ENCODE data around the gene SLC34A3. TPM values are rescaled to one million over a fixed set of nuclear protein-coding genes. Genes with fewer than 3 reads are reported as not detected.

The SLC34A3 gene
- total and polyA plus RNA-seq, 2 donors (not counting 1 experiment from before 2014, with no cell fraction given), result not detected

GRCh38 chr9:137223078-137223970 lies 7.4 kb upstream of the SLC34A3 start:
- H2AFZ ChIP-seq (ENCODE audit: insufficient read depth, low read depth, low read length, poor library complexity, severe bottlenecking), result peak overlapping the region; percentile 96
- peak overlapping the region; percentile 36 to 77 (median 71) for H3K4me3 ChIP-seq (ENCODE audit: control extremely low read depth in 1 of 5, extremely low read depth in 1 of 5, insufficient read depth in 1 of 5, low read depth in 2 of 5, low read length in 4 of 5)
- Mint-ChIP-seq H3K4me1 (peaks cover 16% of the 10 kb centered on the region), H3K4me3 (peak overlapping the region; percentile 86), H3K27me3 (peaks cover 4% of the 10 kb centered on the region), H3K27ac (peak overlapping the region; percentile 82), H3K9me3 (ENCODE audit: insufficient read depth) (no peaks in the 10 kb centered on the region)
- ChIA-PET CTCF (interaction anchor here (0.5 to 7.0 kb wide), 12 partner anchors 15 to 194 kb away, joined by 3 to 76 read pairs (median 4); partner anchors contain the start of genes ANAPC2, NDOR1, SSNA1 and TMEM203), POLR2A (interaction anchor here (0.5 to 3.1 kb wide), 15 partner anchors 9 to 465 kb away, joined by 3 to 15 read pairs (median 5); partner anchors contain the start of genes ANAPC2, LCN8, NDOR1 and SSNA1)
- no peaks in the 10 kb centered on the region for H3K36me3 ChIP-seq (replicated peaks in 1 of 2; ENCODE audit: control extremely low read depth in 1 of 2, control insufficient read depth in 1 of 2, extremely low read depth in 1 of 2, insufficient read depth in 2 of 2, low read length in 1 of 2)
- peak overlapping the region; percentile 79 to 91 for H3K27ac ChIP-seq (ENCODE audit: low read length in 2 of 2)
- 1% methylated on average over 63 of the region's 63 CpGs for WGBS (ENCODE audit: insufficient coverage)
- H3K27me3 ChIP-seq (replicated peaks in 1 of 4; ENCODE audit: control extremely low read depth in 1 of 4, control insufficient read depth in 3 of 4, insufficient read depth in 4 of 4, low read length in 3 of 4), result peaks cover 0 to 12% (median 0%) of the 10 kb centered on the region in 4 experiments
- TF ChIP-seq, protein P1, sequence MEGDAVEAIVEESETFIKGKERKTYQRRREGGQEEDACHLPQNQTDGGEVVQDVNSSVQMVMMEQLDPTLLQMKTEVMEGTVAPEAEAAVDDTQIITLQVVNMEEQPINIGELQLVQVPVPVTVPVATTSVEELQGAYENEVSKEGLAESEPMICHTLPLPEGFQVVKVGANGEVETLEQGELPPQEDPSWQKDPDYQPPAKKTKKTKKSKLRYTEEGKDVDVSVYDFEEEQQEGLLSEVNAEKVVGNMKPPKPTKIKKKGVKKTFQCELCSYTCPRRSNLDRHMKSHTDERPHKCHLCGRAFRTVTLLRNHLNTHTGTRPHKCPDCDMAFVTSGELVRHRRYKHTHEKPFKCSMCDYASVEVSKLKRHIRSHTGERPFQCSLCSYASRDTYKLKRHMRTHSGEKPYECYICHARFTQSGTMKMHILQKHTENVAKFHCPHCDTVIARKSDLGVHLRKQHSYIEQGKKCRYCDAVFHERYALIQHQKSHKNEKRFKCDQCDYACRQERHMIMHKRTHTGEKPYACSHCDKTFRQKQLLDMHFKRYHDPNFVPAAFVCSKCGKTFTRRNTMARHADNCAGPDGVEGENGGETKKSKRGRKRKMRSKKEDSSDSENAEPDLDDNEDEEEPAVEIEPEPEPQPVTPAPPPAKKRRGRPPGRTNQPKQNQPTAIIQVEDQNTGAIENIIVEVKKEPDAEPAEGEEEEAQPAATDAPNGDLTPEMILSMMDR (IDR thresholded peaks at IDR 0.05), result no peak
- no peak for TF ChIP-seq EZH2 (IDR thresholded peaks at IDR 0.05; ENCODE audit: borderline replicate concordance, insufficient read depth, low read depth, low read length, poor library complexity, severe bottlenecking)
- peak; percentile 92 for ATAC-seq (ENCODE audit: low read depth)
- H4K20me1 ChIP-seq (ENCODE audit: control insufficient read depth, insufficient read depth, low read length, poor library complexity, severe bottlenecking), result no peaks in the 10 kb centered on the region
- no peaks in the 10 kb centered on the region for H3K79me2 ChIP-seq (ENCODE audit: control insufficient read depth, insufficient read depth, low read length)
- peak; percentile 99 for DNase-seq
- peak overlapping the region; percentile 95 for H3K4me2 ChIP-seq (replicated peaks; ENCODE audit: low read depth, low read length, poor library complexity, severe bottlenecking)
- peak overlapping the region; percentile 75 for H3K9ac ChIP-seq (ENCODE audit: low read length)
- intact Hi-C loops (cut with micrococcal nuclease), result loop anchor here (1.0 to 5.0 kb wide), 7 partner anchors 13 to 384 kb away; partner anchors contain the start of genes ARRDC1, NDOR1, TMEM203 and TPRN
- peaks cover 13 to 32% of the 10 kb centered on the region in 2 donors for H3K4me1 ChIP-seq (ENCODE audit: control insufficient read depth in 2 of 2, insufficient read depth in 2 of 2, low read length in 2 of 2)
- H3K9me3 ChIP-seq (ENCODE audit: control extremely low read depth in 1 of 3, control insufficient read depth in 2 of 3, insufficient read depth in 1 of 3, low read length in 2 of 3), result no peaks in the 10 kb centered on the region

Data from B cell (primary cell).